GM12878 (cell line): ENCODE data around the gene KLK2.

Experiments used
- CHD4 ChIP-seq: fragments of 200-600 bp; sonication (generic); IDR thresholded peaks from 2 replicates; pipeline ENCODE4 v1.6.1; 2016; ENCODE audit warnings: mild to moderate bottlenecking
- ELK1 ChIP-seq: IDR thresholded peaks from 2 replicates; pipeline ENCODE4 v1.6.1; 2012; ENCODE audit warnings: low read depth, low read length, improper control_type of control experiment
- GABPA ChIP-seq: IDR thresholded peaks from 2 replicates; pipeline ENCODE4 v1.6.1; 2014; ENCODE audit warnings: antibody characterized with exemption, low read depth, mild to moderate bottlenecking, inconsistent platforms
- HDAC6 ChIP-seq: fragments of 200-600 bp; sonication (generic); IDR thresholded peaks from one replicate; pipeline ENCODE4 v1.8.0; 2017; ENCODE audit warnings: antibody characterized with exemption; ENCODE audit not compliant: unreplicated experiment
- PBX3 ChIP-seq: IDR thresholded peaks from 2 replicates; pipeline ENCODE4 v1.6.1; 2011; ENCODE audit warnings: mild to moderate bottlenecking, low read depth, low read length, moderate library complexity; ENCODE audit not compliant: insufficient replicate concordance
- TCF7 ChIP-seq: IDR thresholded peaks from 2 replicates; pipeline ENCODE4 v1.6.1; 2014; ENCODE audit warnings: antibody characterized with exemption, borderline replicate concordance
- USF2 ChIP-seq: IDR thresholded peaks from 2 replicates; pipeline ENCODE4 v1.6.1; 2011; ENCODE audit warnings: low read depth, low read length, improper control_type of control experiment, borderline replicate concordance

GRCh38 chr19:50833117-50833801, 40.0 kb upstream of the KLK2 start, which contains the start of gene KLK15:
- no peak for TF ChIP-seq HDAC6
- TF ChIP-seq CHD4, result no peak
- no peak for TF ChIP-seq TCF7
- no peak for TF ChIP-seq ELK1
- TF ChIP-seq USF2, result no peak
- TF ChIP-seq GABPA, result no peak
- no peak for TF ChIP-seq PBX3
